ENCODE measurements around the gene STRADA.

STRADA gene

DNA sequence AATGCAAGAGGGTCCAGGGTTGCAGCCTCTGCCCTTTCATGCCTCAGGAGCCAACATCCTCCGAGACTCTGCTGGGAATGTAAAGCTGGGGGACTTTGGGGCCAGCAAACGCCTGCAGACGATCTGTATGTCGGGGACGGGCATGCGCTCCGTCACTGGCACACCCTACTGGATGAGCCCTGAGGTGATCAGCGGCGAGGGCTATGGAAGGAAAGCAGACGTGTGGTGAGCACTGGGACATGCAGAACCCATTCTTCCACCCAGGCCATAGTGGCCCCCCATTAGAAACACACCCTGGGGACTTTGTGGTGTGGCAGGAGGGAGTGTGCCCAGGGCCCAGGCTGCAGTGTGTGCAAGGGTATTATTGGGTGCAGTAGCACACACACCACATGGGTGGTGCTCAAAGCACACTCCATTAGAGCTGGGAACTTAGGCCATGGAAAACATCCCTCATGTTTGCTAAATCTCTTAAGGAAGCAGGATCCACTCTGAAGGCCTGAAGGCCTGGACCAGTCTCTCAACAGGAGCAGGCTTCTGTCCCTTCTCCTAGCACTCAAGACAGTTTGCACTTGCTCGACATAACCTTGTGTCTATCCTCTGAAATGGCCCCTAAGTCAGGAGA is 49.3 kb downstream of the STRADA start:
- DNase-seq: no peak
- no peak for TF ChIP-seq POLR2A (IDR thresholded peaks at IDR 0.05; ENCODE audit: low read length)

DNA sequence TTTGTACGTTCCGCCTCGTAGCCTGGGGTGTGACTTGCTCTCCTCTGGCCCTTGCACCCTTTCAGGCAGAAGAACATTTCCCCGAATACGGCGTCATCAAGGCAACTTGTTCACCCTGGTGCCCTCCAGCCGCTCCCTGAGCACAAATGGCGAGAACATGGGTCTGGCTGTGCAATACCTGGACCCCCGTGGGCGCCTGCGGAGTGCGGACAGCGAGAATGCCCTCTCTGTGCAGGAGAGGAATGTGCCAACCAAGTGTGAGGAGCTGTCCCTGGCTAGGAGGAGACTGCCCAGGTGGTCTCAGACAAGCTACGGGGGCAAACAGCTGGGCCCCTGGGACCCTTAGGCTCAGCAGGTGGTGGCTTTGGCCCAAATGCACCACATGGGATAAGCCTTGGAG is 52.1 kb downstream of the STRADA start:
- DNase-seq: no peak
- no peak for TF ChIP-seq POLR2A (IDR thresholded peaks at IDR 0.05; ENCODE audit: low read length)
- no peak for TF ChIP-seq GATA1 (IDR thresholded peaks at IDR 0.05; ENCODE audit: low read depth, low read length)

GRCh38 chr17:63688396-63689020 is 53.1 kb downstream of the STRADA start:
- DNase-seq: no peak
- no peak for TF ChIP-seq GATA1 (IDR thresholded peaks at IDR 0.05; ENCODE audit: low read depth, low read length)
- no peak for TF ChIP-seq POLR2A (IDR thresholded peaks at IDR 0.05; ENCODE audit: low read length)

GRCh38 chr17:63686138-63686685 is 55.4 kb downstream of the STRADA start:
- TF ChIP-seq POLR2A (IDR thresholded peaks at IDR 0.05; ENCODE audit: low read length): no peak
- TF ChIP-seq GATA1 (IDR thresholded peaks at IDR 0.05; ENCODE audit: low read depth, low read length): no peak
- DNase-seq: no peak

DNA sequence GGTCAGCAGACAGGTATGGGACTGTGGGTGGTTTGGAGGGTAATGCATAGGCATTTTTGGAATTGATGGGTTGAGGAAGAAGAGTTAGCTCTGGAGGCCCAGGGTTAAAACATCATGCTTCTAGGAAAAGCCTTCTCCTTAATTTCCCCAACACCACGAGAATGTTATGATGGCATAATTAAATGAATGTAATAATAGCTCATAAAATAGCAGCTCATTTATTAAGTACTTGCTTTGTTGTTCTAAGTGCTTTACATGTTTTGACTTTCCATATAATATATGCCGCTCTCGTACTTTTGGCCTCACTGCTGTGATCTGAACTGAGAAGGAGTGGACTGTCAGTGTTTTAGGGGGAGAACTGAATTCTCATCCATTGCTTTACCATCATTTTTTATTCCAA is 56.0 kb downstream of the STRADA start:
- TF ChIP-seq POLR2A (IDR thresholded peaks at IDR 0.05; ENCODE audit: low read length) (no peak), GATA1 (IDR thresholded peaks at IDR 0.05; ENCODE audit: low read depth, low read length) (no peak)
- DNase-seq: no peak

- TF ChIP-seq POLR2A (IDR thresholded peaks at IDR 0.05; ENCODE audit: low read length) (no peak), GATA1 (IDR thresholded peaks at IDR 0.05; ENCODE audit: low read depth, low read length) (no peak)
- no peak for DNase-seq
Observed at GRCh38 chr17:63685041-63685440, 56.6 kb downstream of the STRADA start.

DNA sequence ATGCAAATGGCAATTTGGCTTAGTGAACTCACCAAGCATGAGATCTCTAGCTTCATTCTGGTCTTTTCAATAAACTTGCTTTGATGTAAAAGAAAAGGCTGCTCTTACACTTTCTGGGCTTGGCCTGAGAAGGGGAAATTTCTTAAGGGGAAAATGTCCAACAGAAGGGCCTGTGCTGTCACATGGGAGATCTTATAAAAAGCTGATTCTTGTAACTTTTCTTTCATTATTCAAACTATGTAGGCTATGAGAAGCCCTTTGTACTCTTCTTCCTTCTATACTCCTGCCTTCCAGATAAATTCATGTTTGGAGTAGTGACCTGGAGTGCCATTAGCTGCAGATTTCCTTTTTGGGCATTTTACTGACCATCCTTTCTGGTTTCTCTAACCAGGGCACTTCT is 58.6 kb downstream of the STRADA start:
- TF ChIP-seq GATA1 (IDR thresholded peaks at IDR 0.05; ENCODE audit: low read depth, low read length): no peak
- TF ChIP-seq POLR2A (IDR thresholded peaks at IDR 0.05; ENCODE audit: low read length): no peak
- no peak for DNase-seq

- TF ChIP-seq GATA1 (IDR thresholded peaks at IDR 0.05; ENCODE audit: low read depth, low read length) (no peak), POLR2A (IDR thresholded peaks at IDR 0.05; ENCODE audit: low read length) (no peak)
- no peak for DNase-seq
Observed at GRCh38 chr17:63682441-63682840, 59.2 kb downstream of the STRADA start.

DNA sequence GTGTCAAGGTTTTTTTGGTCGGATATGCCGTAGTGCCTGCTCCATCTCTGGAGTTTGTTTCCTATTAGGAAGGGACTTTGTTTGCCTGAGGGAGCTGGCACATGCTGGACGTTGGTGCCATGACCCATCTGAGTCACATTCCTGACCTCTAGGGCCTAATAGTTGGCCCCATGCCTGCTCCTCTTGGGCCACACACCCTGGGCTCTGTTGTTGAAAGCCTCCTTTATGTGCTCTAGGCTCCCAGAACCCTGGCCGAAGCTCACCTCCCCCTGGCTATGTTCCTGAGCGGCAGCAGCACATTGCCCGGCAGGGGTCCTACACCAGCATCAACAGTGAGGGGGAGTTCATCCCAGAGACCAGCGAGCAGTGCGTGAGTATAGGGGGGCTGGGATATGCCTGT is 60.1 kb downstream of the STRADA start:
- no peak for TF ChIP-seq GATA1 (IDR thresholded peaks at IDR 0.05; ENCODE audit: low read depth, low read length)
- TF ChIP-seq POLR2A (IDR thresholded peaks at IDR 0.05; ENCODE audit: low read length): no peak
- DNase-seq: no peak

DNA sequence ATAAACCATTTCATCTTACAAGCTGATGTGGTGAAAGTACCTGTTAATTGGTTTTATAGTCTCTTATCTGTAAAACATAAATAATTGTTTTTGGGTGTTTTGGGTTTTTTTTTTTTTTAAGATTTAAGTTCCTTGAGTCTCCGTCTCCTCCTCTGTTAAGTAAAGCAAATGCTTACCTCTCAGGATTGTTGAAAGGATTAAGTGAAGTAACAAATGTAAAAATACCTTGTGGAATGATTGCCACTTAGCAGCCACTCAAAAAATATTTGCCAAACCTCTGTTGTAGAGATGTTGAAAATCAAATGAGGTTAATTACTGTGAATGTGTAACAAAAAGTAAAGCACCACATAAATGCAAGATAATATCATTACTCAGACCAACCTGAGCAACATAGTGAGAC is 60.9 kb downstream of the STRADA start:
- DNase-seq: no peak
- TF ChIP-seq POLR2A (IDR thresholded peaks at IDR 0.05; ENCODE audit: low read length) (no peak), GATA1 (IDR thresholded peaks at IDR 0.05; ENCODE audit: low read depth, low read length) (no peak)

- TF ChIP-seq POLR2A (IDR thresholded peaks at IDR 0.05; ENCODE audit: low read length): no peak
- TF ChIP-seq GATA1 (IDR thresholded peaks at IDR 0.05; ENCODE audit: low read depth, low read length): no peak
- no peak for DNase-seq
Observed at GRCh38 chr17:63679214-63679613, 62.4 kb downstream of the STRADA start.

DNA sequence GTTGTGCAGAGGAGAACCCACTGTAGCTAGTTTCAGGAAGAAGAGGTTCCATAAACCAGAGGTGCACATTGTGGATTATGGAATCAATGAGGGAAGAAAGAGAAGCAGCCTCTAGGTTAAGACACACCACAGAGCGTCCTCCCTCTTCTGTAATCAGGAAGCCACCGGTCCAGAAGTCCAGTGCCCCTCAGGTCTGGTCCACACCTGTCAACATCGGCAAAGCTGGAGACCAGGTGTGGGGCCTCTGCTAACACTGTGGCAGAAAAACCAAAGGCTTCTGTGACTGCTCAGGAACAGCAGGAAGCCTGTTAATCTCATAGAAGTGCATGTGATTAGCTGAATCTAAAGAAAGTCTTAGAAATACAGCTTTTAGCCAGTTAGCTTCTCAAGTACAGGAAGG is 65.0 kb downstream of the STRADA start:
- DNase-seq: no peak
- TF ChIP-seq GATA1 (IDR thresholded peaks at IDR 0.05; ENCODE audit: low read depth, low read length): no peak
- TF ChIP-seq POLR2A (IDR thresholded peaks at IDR 0.05; ENCODE audit: low read length): no peak

- peak; percentile 84 to 86 for DNase-seq
- TF ChIP-seq POLR2A (IDR thresholded peaks at IDR 0.05; ENCODE audit: low read length) (no peak), GATA1 (IDR thresholded peaks at IDR 0.05; ENCODE audit: low read depth, low read length) (peak; percentile 97)
Observed at GRCh38 chr17:63675607-63676546, 65.7 kb downstream of the STRADA start.

- DNase-seq: no peak
- TF ChIP-seq GATA1 (IDR thresholded peaks at IDR 0.05; ENCODE audit: low read depth, low read length) (no peak), POLR2A (IDR thresholded peaks at IDR 0.05; ENCODE audit: low read length) (no peak)
Observed at GRCh38 chr17:63675231-63675606, 66.4 kb downstream of the STRADA start.

Data from erythroblast (primary cell).